HG03378 (cell line): ENCODE results near the gene MEF2D.

Source experiments
- ATAC-seq: cut with Tn5 transposase; IDR thresholded peaks from one replicate; pipeline ENCODE4 v1.9.1; 2021; ENCODE audit warnings: mild to moderate bottlenecking, moderate library complexity; ENCODE audit not compliant: unreplicated experiment

MEF2D gene

GRCh38 chr1:156489166-156489934, 11.2 kb downstream of the MEF2D start:
- ATAC-seq = peak; percentile 3

DNA sequence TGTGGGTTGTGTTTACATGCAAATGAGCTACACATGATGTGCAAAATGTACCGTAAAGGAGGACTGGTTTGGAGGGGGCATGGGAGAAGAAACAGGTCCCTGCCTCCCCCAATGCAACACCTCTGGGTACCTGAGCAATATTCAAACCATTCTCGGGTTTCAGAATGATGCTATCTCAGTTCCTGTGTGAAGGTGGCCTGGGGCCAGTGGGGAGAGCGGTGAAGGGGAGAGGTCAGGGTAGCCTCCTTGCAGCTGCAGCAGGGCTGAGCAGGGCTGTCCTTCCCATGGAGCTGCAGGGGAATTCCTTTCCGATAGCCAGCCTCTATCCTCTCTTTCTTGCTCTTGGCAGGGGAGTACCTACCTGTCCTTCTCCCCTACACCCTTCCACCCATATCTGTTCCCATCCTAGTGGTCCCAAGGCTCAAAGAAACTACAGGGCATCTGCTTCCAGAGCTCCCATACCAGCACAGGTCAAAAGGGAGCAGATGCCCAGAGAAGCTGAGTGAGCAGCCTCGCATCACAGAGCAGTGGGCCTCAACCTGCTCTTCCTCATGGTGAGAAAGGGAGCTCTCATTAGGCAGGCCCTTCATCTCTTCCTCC, 11.9 kb downstream of the MEF2D start:
- ATAC-seq = peak; percentile 54

DNA sequence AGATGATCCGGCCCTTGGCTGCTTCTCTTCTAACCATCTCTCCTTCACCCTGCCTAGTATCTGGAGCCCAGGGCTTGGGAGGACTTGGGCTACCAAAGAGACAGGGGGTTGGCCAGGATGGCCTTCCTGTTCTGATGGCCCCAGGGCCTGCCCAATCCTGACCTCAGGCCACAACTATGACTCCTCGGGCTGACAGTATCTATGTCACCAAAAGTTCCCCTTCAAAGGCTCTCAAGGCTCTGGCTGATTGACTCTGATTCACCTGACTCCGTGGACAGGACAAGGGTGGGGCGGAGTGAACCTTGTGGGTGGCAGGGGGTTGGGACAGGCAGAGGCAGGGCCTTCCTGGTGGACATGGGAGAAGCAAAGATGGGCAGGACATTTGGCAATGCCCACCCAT, 12.7 kb downstream of the MEF2D start:
- peak; percentile 40 for ATAC-seq

GRCh38 chr1:156486421-156487344, 13.9 kb downstream of the MEF2D start:
- no peak for ATAC-seq

- ATAC-seq = no peak
Observed at GRCh38 chr1:156485984-156486383, 14.6 kb downstream of the MEF2D start.

GRCh38 chr1:156484480-156485058, 16.0 kb downstream of the MEF2D start:
- ATAC-seq = no peak

DNA sequence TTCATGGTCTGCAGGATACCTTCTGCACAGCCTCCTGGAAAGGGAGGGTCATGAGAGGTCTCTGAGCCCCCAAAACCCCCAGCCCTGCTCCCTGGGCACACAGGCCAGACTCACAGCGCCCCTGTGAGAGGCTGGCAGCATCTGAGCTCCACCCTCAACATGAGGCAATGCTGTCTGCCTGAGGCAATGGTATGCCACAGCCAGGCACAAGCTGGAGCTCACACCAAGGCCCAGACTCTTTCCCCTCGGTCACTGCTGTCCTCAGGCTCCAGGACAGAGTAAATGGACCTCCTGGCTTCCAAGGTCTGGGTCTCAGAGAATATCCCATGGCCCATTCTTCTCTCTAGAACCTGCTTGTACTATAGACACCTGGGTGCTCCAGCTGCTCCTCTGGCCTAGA, 17.2 kb downstream of the MEF2D start:
- no peak for ATAC-seq

DNA sequence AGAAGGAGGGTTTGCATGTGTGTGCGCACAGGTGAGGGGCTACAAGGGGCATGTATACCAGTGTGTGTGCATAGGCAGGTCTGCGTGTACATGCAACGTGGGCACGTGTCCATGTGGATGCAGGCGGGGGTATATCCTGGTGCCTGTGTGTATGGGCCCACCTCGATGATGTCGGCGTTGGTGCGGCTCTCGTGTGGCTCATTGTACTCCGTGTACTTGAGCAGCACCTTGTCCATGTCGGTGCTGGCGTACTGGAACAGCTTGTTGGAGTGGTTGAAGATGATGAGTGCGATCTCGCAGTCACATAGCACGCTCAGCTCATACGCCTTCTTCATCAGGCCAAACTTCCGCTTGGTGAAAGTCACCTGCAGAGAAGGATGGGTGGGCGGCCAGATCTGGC, 18.3 kb downstream of the MEF2D start:
- no peak for ATAC-seq

GRCh38 chr1:156481527-156481926, 19.0 kb downstream of the MEF2D start:
- ATAC-seq = no peak

- no peak for ATAC-seq
Observed at GRCh38 chr1:156480411-156481192, 20.0 kb downstream of the MEF2D start.

- no peak for ATAC-seq
Observed at GRCh38 chr1:156480016-156480370, 20.6 kb downstream of the MEF2D start.

GRCh38 chr1:156479093-156480015, 21.2 kb downstream of the MEF2D start:
- ATAC-seq = no peak

DNA sequence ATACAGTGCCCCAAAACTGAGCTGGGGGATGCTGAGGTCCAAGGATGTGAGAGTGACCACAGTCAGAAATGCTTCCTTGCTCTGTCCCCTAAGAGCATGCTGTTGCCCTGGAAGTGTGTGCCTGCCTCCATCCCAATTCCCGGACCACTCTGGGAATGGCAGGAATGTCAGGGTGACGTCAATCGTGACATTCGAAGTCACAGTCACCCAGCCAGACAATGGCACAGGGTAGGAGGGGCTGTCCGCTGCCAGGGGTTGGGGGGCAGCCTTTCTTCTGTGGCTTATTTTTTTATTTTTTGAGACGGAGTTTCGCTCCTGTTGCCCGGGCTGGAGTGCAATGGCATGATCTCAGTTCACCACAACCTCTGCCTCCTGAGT, 22.3 kb downstream of the MEF2D start:
- ATAC-seq = no peak

- ATAC-seq = no peak
Observed at GRCh38 chr1:156477526-156478249, 22.9 kb downstream of the MEF2D start.

DNA sequence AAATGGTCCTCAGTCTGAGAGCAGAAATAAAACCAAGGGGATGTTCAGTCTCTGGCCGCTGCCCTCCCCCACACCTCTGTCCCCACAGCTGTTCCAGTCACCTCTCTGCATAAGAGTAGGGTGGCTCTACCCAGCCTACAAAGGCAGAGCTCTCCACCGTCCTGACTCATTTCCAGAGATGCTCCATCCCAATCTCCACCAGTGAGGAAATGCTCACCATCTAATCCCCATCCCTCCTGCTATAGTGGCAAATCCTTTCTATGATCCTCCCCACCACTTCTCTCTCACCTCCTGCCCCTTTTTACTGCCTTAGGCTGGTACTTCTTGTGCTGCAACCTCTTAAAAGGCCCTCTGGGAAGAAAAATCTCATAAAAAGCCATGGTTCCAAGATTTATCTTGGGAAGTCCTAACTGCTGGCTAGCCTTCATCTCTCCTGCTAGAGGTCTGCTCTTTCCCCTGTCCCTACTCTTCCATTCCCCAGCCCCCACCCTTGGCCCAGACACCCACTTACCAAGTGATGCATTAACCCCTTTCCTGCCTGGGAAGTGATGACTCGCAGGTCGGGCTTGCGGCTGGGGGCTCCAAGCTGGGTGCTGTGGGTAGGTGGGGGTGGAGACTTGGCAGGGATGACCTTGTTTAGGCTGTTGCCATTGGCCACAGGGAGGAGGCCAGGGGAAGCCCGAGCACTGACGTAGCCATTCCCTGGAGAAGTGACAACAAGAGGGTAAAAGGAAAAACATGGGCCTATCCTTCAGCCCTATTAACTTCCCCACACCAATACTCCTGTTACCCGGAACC, 23.9 kb downstream of the MEF2D start:
- no peak for ATAC-seq

- ATAC-seq = no peak
Observed at GRCh38 chr1:156475568-156476500, 24.7 kb downstream of the MEF2D start.

GRCh38 chr1:156474966-156475365, 25.6 kb downstream of the MEF2D start:
- ATAC-seq = no peak
